ENCODE measurements around the gene TM7SF3.

The TM7SF3 gene

DNA sequence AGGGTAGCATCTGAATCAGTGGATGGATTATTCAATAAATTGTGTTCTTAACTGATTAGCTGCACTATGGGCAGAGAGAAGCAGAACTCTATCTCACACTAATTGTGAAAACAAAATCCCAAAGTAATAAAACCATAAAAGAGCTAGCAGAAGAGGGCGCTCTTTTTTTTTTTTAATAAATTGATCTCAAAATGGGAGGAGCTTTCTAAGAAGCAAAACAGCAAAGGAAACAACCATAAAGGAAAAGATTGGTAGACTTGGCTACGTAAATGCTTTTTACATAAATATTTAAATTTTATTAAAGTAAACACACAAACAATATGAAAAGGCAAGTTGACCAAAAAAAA lies 1.5 kb upstream of the TM7SF3 start:
- no peaks in the 10 kb centered on the region for H3K9me3 ChIP-seq
- peaks cover 3% of the 10 kb centered on the region; the same call in 1 of the 2 replicates for H3K4me1 ChIP-seq
- TF ChIP-seq, protein P1, sequence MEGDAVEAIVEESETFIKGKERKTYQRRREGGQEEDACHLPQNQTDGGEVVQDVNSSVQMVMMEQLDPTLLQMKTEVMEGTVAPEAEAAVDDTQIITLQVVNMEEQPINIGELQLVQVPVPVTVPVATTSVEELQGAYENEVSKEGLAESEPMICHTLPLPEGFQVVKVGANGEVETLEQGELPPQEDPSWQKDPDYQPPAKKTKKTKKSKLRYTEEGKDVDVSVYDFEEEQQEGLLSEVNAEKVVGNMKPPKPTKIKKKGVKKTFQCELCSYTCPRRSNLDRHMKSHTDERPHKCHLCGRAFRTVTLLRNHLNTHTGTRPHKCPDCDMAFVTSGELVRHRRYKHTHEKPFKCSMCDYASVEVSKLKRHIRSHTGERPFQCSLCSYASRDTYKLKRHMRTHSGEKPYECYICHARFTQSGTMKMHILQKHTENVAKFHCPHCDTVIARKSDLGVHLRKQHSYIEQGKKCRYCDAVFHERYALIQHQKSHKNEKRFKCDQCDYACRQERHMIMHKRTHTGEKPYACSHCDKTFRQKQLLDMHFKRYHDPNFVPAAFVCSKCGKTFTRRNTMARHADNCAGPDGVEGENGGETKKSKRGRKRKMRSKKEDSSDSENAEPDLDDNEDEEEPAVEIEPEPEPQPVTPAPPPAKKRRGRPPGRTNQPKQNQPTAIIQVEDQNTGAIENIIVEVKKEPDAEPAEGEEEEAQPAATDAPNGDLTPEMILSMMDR (IDR thresholded peaks at IDR 0.05; ENCODE audit: low read depth, low read length), result peak; percentile 5
- H3K4me3 ChIP-seq (ENCODE audit: low read depth, low read length), result no peak overlapping the region
- H3K27me3 ChIP-seq, result no peaks in the 10 kb centered on the region
- no peaks in the 10 kb centered on the region for H3K36me3 ChIP-seq
- no peak for DNase-seq

DNA sequence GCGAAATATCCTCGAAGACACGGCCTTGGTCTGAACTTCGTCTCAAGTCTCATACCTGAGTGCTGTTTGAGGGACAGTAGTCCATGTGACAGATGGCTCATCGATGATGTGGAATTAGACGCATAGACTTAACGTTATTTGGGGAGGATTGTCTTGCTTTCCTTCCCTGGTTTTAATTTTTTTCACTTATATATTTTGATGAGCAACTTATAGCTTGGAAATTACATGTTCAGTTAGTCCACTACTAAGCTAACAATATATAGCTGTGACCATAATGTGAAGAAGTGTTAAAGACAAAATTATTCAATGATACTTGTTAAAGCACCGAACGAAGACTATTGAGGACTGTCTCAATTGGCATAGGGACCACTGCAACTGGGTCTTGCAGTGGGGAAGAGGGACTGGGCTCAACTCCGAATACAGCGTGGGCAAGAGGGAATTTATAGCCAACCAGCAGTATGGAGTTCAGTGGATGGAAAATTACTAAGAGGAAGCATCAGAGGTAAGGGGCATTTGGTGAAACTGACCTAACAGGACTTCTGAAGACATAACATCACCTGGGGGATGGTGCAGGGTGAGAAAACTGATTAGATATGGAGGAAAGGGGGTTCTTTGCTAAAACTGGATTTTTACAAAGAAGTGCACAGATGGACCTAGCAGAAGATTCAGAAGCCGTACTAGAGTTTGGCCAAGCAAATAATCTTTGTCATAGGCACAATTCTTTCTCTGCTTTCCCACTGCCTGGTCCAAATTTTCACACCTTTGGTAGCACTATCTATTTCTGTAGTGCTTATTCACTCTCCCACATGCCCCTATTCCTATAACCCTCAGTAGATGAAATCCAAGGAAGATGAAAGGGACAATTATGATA lies 910 bp upstream of the TM7SF3 start:
- Histone ChIP-seq H3K27me3 (no peaks in the 10 kb centered on the region), H3K36me3 (no peaks in the 10 kb centered on the region), H3K4me3 (ENCODE audit: low read depth, low read length) (peak overlapping the region; percentile 95; the same call in 1 of the 2 replicates), H3K4me1 (peaks cover 3% of the 10 kb centered on the region; the same call in 1 of the 2 replicates), H3K9me3 (no peaks in the 10 kb centered on the region)
- no peak for DNase-seq
- TF ChIP-seq, protein P1 (IDR thresholded peaks at IDR 0.05; ENCODE audit: low read depth, low read length), result peak; percentile 36; the same call in 1 of the 2 replicates

DNA sequence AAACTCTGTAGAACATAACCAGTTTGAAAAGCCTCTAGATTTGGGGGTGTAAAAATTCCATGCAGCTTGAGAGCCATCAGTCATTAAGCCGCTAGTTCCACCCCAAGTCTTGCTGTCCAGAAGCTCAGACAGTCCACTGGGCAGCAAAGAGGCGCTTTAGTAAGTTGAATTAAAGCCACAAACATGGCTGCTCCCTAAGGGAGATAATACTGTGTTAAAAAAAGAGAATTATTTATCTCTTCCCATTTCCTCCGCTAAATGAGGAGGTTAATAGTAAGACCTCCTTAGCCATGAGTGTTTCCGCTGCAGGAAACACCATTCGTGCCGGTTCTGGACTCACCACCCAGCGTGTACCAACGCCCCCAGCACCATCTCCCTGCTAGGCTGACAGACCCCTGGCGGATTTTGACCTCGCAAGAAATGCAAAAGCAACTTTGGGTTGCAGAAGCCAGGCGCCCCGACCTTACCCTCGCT lies 536 bp downstream of the TM7SF3 start:
- TF ChIP-seq, protein P1 (IDR thresholded peaks at IDR 0.05; ENCODE audit: low read depth, low read length), result no peak
- DNase-seq, result no peak
- Histone ChIP-seq H3K36me3 (no peaks in the 10 kb centered on the region), H3K4me3 (ENCODE audit: low read depth, low read length) (peak overlapping the region; percentile 95), H3K27me3 (no peaks in the 10 kb centered on the region), H3K9me3 (no peaks in the 10 kb centered on the region), H3K4me1 (peaks cover 3% of the 10 kb centered on the region; the same call in 1 of the 2 replicates)

DNA sequence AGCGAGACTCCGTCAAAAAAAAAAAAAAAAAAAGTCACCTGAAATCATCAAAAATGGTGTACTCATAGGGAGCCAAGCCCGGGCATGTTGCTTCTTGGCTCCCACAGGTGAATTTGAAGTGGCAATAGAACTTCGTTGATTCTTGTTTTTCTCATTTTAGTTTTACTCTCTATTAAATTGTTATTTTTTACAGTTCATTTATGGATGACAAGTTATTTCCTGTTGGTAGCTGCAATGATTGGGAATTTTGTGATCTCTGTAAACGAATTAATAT lies 1.3 kb downstream of the TM7SF3 start:
- H3K4me1 ChIP-seq, result peaks cover 3% of the 10 kb centered on the region; the same call in 1 of the 2 replicates

DNA sequence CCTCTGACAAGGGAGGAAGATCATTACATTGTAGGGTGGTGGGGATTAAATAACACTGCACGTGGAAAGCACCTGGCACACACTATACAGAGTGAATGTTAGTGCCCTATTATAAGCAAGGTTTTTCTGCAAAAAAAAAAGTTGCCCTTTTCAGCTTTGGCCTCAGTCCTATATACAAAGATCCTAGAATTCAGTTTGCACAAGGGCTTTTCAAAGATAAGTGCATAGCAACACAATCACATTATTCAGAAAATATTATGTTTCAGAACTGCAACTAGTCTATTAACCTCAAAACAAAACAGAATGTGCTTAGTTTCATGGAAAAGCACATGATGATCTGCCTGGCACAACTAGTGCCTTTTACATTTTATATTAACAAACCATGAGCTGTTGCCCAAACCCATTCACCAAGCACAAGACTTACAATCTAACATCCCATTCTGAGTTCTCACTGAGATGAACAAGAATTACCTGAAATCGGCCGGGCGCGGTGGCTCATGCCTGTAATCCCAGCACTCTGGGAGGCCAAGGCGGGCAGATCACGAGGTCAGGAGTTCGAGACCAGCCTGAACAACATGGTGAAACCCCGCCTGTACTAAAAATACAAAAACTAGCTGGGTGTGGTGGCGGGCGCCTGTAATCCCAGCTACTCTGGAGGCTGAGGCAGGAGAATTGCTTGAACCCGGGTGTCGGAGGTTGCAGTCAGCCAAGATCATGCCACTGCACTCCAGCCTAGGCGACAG lies 1.8 kb downstream of the TM7SF3 start:
- no peak for DNase-seq
- TF ChIP-seq, protein P1 (IDR thresholded peaks at IDR 0.05; ENCODE audit: low read depth, low read length), result no peak
- Histone ChIP-seq H3K36me3 (no peaks in the 10 kb centered on the region), H3K4me3 (ENCODE audit: low read depth, low read length) (no peak overlapping the region), H3K4me1 (peaks cover 1% of the 10 kb centered on the region; the same call in 1 of the 2 replicates), H3K27me3 (no peaks in the 10 kb centered on the region), H3K9me3 (no peaks in the 10 kb centered on the region)

More for the DNA sequence above, 1.3 kb downstream of the TM7SF3 start:
- no peaks in the 10 kb centered on the region for H3K36me3 ChIP-seq
- DNase-seq, result no peak
- H3K27me3 ChIP-seq, result no peaks in the 10 kb centered on the region
- no peak overlapping the region for H3K4me3 ChIP-seq (ENCODE audit: low read depth, low read length)
- TF ChIP-seq, protein P1 (IDR thresholded peaks at IDR 0.05; ENCODE audit: low read depth, low read length), result no peak
- no peaks in the 10 kb centered on the region for H3K9me3 ChIP-seq
